DMS153 treated with DMSO at 0.1 percent for 48 hours (cell line): Measurements from ENCODE around the gene SLC4A5.
"Not testable (repeated sequence)": the region's sequence is repeated elsewhere in the genome, so short reads cannot be mapped to it uniquely, and the experiment has no call there.

Experiments
- DNase-seq: peaks from one replicate; lab custom pipeline; 2025; ENCODE audit not compliant: unreplicated experiment; lab: John Stamatoyannopoulos, UW

SLC4A5 gene

DNA sequence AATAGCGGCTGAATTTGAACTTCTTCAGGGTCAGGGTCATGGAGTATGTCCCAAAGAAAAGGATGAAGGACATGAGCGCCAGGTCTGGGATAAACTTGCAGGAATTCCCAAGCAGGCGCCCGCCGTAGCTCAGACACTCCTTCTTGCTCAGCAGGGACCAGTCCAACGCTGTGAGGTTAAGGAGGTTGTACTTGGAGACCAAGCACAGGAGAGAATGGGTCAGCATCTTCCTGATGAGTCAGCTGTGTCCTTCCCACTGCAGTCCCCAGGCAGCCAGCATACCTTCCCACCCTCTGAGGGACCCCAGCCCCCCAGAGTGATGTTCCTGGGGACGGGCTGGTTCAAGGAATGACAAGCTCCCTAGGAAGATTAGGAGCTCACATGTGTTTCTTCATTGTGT, 103.9 kb downstream of the SLC4A5 start:
- DNase-seq: no peak

DNA sequence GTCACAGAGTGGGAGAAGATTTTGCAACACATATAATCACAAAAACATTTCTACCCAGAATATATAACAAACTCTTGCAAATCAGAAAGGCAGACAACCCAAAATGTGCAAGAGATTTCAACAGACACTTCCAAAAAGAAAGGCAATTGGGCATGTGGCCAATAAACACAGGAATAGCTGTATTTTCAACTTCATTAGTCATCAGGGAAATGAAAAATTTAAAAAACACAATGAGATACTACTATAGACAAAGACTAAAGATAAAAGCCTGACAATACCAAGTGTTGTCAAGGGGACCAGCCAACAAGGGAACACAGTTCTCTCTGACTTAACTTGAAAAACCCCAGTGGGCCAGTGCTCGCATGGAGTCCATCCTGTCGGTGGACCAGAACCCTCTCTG, 104.3 kb downstream of the SLC4A5 start:
- DNase-seq: no peak

DNA sequence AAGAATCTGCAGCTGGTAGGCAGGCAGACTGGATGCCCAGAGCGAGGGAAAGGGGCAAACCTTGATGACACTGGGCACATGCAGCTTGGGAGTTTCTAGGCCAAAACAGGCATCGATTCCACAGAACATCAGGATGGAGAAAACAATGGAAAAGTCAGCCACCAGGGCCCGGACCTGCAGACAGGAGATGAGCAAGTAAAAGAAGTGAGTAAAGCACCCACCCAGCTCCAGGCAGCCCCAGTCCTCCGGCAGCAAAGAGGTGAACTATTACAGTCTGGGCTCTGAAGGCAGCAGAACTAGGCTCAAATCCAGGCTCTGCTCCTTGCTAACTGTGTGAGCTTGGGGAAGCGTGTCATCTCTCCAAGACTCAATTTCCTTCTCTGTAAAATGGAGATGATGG, 108.2 kb downstream of the SLC4A5 start:
- no peak for DNase-seq

DNA sequence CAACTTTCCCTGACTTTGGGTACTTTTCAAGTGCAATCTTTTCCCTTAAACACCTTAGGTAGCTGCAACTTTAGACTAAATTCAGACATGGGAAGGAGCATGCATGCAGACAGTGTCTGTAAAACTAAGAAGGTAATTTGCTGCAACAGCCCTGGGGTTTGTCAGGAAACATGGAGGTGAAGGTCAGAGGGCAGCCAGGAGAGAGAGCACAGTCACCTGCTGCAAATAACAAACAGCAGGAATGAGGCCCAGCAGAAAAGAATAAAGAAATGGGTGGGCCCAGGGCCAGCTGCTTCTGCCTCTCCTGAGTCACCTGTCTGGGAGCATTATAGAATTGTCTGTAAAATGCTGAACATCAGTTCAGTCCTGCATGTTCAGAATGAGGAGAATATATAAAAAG, 109.6 kb downstream of the SLC4A5 start:
- no peak for DNase-seq

- no peak for DNase-seq
These were observed 110.8 kb downstream of the SLC4A5 start for GRCh38 chr2:74232426-74232825.

- DNase-seq: not testable (repeated sequence)
These were observed 113.4 kb downstream of the SLC4A5 start for GRCh38 chr2:74229865-74230264.

- no peak for DNase-seq
These were observed 114.4 kb downstream of the SLC4A5 start for GRCh38 chr2:74228772-74229171.

GRCh38 chr2:74227646-74228045, 115.6 kb downstream of the SLC4A5 start:
- DNase-seq: no peak

DNA sequence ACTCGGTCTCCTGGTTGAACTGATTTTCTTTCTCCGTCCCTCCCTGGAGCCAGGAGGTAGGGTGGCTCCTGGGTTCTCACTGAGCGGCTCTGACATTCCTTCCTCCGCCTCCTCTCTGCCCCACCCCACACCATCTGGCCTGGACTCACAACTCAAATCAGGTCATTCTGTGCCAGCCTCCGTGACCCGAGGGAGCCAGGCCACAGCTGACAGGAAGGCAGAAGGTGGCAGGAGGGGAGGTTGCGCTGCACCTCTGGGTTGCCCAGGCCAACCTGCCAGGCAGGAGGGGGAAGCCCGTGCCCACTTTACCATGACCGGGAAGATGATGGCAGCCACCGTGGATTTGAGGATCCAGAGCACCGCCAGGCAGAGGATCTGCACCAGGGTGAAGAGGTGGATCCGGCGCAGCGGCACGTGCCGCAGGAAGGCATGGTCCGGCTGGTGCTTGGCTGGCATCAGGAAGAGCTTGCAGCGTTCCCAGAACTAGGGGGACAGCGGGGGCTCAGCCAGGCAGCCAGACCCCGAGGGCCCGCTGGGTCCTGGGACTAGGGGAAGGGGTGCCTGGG, 116.5 kb downstream of the SLC4A5 start:
- no peak for DNase-seq

GRCh38 chr2:74225698-74226459, 117.3 kb downstream of the SLC4A5 start:
- DNase-seq: no peak

DNA sequence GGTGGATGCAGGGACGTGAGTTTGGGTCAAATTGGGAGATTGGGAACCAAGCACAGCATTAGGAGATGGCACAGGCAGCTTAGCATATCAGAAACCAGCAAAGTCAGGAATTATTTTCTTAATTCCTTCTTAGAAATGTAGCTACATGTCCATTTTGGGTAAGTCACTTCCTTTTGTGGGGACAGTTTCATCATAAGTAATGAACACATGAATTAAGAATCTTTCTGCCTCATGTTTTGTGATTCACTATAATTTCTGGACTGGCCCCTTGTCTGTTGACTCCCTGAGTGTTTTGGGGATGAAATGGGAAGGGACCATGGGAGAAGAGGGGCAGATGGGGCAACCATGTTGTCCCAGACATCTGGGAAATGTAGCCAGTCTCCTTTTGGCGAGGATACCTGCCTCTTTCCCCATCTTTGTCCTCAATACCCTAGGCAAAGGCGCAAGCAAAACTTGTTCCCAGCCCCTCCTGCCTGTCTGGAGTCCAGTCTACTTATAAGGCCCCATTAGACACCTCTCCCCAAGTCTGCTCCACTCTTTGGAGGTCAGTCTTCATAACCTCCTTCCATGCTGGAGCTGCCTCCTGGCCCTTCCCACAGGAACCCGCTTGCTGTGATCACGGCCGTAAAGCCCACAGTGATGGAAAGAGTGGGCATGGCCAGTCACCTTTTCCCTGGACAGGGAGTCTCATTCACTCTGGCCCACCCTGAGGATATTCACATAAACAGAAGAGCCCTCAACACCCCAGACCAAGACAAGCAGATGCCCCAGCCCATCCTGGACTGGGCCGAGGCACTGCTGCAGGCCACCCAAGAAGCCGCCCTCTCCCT, 119.1 kb downstream of the SLC4A5 start:
- no peak for DNase-seq

- DNase-seq: no peak
These were observed 120.9 kb downstream of the SLC4A5 start for GRCh38 chr2:74222300-74222650.

- DNase-seq: no peak
These were observed 121.5 kb downstream of the SLC4A5 start for GRCh38 chr2:74221604-74222299.

DNA sequence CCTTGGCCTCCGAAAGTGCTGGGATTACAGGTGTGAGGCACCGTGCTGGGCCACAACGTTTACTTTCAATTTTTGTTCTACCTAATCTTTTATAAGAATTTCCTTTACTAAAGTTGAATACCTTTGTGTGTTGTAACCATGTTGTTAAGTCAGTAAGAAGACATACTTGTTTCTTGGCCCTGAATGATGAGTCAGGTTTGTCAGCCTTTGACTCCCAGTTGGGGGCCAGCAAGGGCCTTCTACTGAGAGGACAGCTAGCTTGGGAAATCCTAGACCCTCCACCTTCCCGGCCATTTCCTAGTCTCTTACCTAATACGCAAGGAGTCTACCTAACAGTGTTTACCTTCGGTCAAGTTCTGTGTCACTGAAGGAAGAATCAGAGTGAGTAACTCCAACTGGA, 122.1 kb downstream of the SLC4A5 start:
- no peak for DNase-seq

DNA sequence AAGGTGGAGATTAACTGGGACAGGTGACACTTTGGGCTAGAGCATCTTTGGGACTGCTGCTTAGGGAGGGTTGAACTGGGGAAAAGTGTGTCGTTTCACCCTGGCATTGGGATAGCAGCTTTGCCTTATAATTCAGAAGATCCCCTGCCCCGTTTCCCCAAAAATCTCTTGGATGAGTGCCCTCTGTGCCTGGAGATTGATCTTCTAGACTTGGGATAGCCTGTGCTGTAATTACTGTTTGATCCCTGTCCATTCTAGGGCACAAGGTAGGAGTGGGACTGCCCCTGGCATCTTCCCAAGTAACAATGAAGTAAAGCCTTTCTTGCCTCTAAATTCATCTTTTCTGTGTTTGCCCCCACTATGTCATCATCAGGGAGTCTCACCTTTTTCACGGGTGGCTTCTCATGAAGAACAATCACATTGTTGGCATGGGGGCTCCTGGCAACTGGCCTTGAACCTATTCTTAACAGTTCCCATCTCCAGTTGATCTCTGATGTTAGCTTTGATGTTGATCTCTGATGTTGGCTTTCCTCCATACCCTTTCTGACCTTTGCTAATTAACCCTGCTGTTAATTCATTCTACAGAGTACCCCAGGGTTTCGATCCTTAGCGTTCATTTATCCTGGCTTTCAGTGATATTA, 123.2 kb downstream of the SLC4A5 start:
- DNase-seq: no peak

- DNase-seq: no peak
These were observed 126.6 kb downstream of the SLC4A5 start for GRCh38 chr2:74216642-74217041.

- not testable (repeated sequence) for DNase-seq
These were observed 127.4 kb downstream of the SLC4A5 start for GRCh38 chr2:74215771-74216170.

GRCh38 chr2:74212702-74213410, 130.4 kb downstream of the SLC4A5 start:
- DNase-seq: no peak

- DNase-seq: no peak
These were observed 137.0 kb downstream of the SLC4A5 start for GRCh38 chr2:74206180-74206688.

GRCh38 chr2:74205596-74205995, 137.6 kb downstream of the SLC4A5 start:
- DNase-seq: no peak
